IMR-90 (cell line): ENCODE data around the gene RERE. TPM values are rescaled to one million over a fixed set of nuclear protein-coding genes. Genes with fewer than 3 reads are reported as not detected.
A peak's percentile ranks its signal among the peaks of the same experiment; 100 is the strongest.

Experiments used
- ATAC-seq: fragments of 200-7000 bp; cut with Tn5 transposase; 2 replicates; pipeline ENCODE4 v1.9.1; 2020; ENCODE audit warnings: low read depth, mild to moderate bottlenecking, moderate library complexity
- BruUV-seq: library from RNA; stranded (reverse); fragments of 400-500 nt; replicated peaks from 2 replicates; lab custom pipeline; 2021; lab: Mats Ljungman, UMichigan
- CTCF ChIA-PET: fragments of 300-600 bp; formaldehyde crosslinking; extraction: SDS; loops from one replicate; lab custom pipeline; 2021; ENCODE audit warnings: antibody characterized with exemption; lab: Yijun Ruan, JAX
- POLR2A ChIA-PET: fragments of 300-600 bp; sonication (Branson Sonifier 250); formaldehyde crosslinking; loops from one replicate; lab custom pipeline; 2022; ENCODE audit warnings: antibody characterized with exemption; ENCODE audit not compliant: unreplicated experiment; lab: Charles Lee
- DNase-seq: peaks from one replicate; pipeline ENCODE4 v3.0.0; 2013
- H2AFZ ChIP-seq: replicated peaks from 2 replicates; pipeline ENCODE3; 2013; ENCODE audit warnings: low read length, mild to moderate bottlenecking; ENCODE audit not compliant: poor library complexity
- H2AK5ac ChIP-seq: 2 replicates; pipeline ENCODE4 v1.6.1; 2013; ENCODE audit warnings: low read depth, low read length, inconsistent platforms
- H2AK9ac ChIP-seq: replicated peaks from 2 replicates; pipeline ENCODE3; 2013; ENCODE audit warnings: mild to moderate bottlenecking, low read depth, low read length, moderate library complexity; ENCODE audit not compliant: poor library complexity
- H2BK120ac ChIP-seq: 2 replicates; pipeline ENCODE4 v1.6.1; 2013; ENCODE audit warnings: low read depth, low read length, inconsistent platforms
- H2BK15ac ChIP-seq: 3 replicates; pipeline ENCODE4 v1.6.1; 2013; ENCODE audit warnings: low read depth, low read length, inconsistent platforms
- H2BK20ac ChIP-seq: 2 replicates; pipeline ENCODE4 v1.6.1; 2013; ENCODE audit warnings: low read depth, mild to moderate bottlenecking, inconsistent platforms, low read length, moderate library complexity
- H2BK5ac ChIP-seq: 2 replicates; pipeline ENCODE4 v1.6.1; 2013; ENCODE audit warnings: mild to moderate bottlenecking, low read depth, low read length, inconsistent platforms; ENCODE audit not compliant: poor library complexity, severe bottlenecking
- H3K14ac ChIP-seq: replicated peaks from 2 replicates; pipeline ENCODE4 v1.6.1; 2013; ENCODE audit warnings: low read depth, low read length, inconsistent platforms
- H3K18ac ChIP-seq: 2 replicates; pipeline ENCODE4 v1.6.1; 2013; ENCODE audit warnings: low read depth, low read length, control low read depth
- H3K23ac ChIP-seq: 2 replicates; pipeline ENCODE4 v1.6.1; 2013; ENCODE audit warnings: low read depth, low read length, inconsistent platforms
- H3K27ac ChIP-seq: 2 replicates; pipeline ENCODE4 v1.5.1; 2013; ENCODE audit warnings: mild to moderate bottlenecking, control low read depth, low read length; ENCODE audit not compliant: insufficient read depth
- H3K27me3 ChIP-seq: 2 replicates; pipeline ENCODE4 v1.6.1; 2013; ENCODE audit warnings: low read length; ENCODE audit not compliant: control insufficient read depth, insufficient read depth
- H3K36me3 ChIP-seq: 2 replicates; pipeline ENCODE4 v1.6.1; 2013; ENCODE audit warnings: low read length, mixed read lengths; ENCODE audit not compliant: control insufficient read depth, insufficient read depth
- H3K4ac ChIP-seq: 2 replicates; pipeline ENCODE4 v1.6.1; 2013; ENCODE audit warnings: low read depth, low read length, inconsistent platforms
- H3K4me1 ChIP-seq: 2 replicates; pipeline ENCODE4 v1.6.1; 2013; ENCODE audit warnings: low read length, mixed read lengths; ENCODE audit not compliant: control insufficient read depth, insufficient read depth
- H3K4me2 ChIP-seq: 2 replicates; pipeline ENCODE4 v1.6.1; 2013; ENCODE audit warnings: low read depth, mild to moderate bottlenecking, control low read depth, low read length, moderate library complexity
- H3K4me3 ChIP-seq: 2 replicates; pipeline ENCODE4 v1.5.1; 2013; ENCODE audit warnings: low read depth, mild to moderate bottlenecking, control low read depth, low read length, moderate library complexity; ENCODE audit not compliant: insufficient read depth
- H3K56ac ChIP-seq: 2 replicates; pipeline ENCODE4 v1.6.1; 2013; ENCODE audit warnings: low read length, inconsistent platforms; ENCODE audit not compliant: insufficient read depth; ENCODE audit errors: extremely low read depth
- H3K79me1 ChIP-seq, 2 experiments: 2 replicates each; pipeline ENCODE4 v1.6.1; 2013; ENCODE audit warnings: low read length in 2 of 2, inconsistent platforms in 1 of 2, low read depth in 1 of 2
- H3K9ac ChIP-seq: 2 replicates; pipeline ENCODE4 v1.6.1; 2013; ENCODE audit warnings: low read depth, low read length, control low read depth
- H3K9me1 ChIP-seq: 2 replicates; pipeline ENCODE4 v1.6.1; 2013; ENCODE audit warnings: low read length, inconsistent platforms; ENCODE audit not compliant: insufficient read depth
- H3K9me3 ChIP-seq: 2 replicates; pipeline ENCODE4 v1.6.1; 2013; ENCODE audit warnings: low read length; ENCODE audit not compliant: control insufficient read depth, insufficient read depth
- H4K20me1 ChIP-seq: 2 replicates; pipeline ENCODE4 v1.6.1; 2013; ENCODE audit warnings: low read length, inconsistent platforms; ENCODE audit not compliant: insufficient read depth
- H4K5ac ChIP-seq: 2 replicates; pipeline ENCODE4 v1.6.1; 2013; ENCODE audit warnings: mild to moderate bottlenecking, low read depth, low read length, control low read depth
- H4K8ac ChIP-seq, 2 experiments: 2 replicates each; pipeline ENCODE4 v1.6.1; 2013; ENCODE audit warnings: low read depth in 2 of 2, low read length in 2 of 2, control low read depth in 1 of 2, inconsistent platforms in 1 of 2
- H4K91ac ChIP-seq: 2 replicates; pipeline ENCODE4 v1.6.1; 2013; ENCODE audit warnings: low read depth, low read length, inconsistent platforms; ENCODE audit not compliant: insufficient read depth
- BHLHE40 ChIP-seq: fragments of 150-350 bp; IDR thresholded peaks from 2 replicates; pipeline ENCODE4 v1.6.1; 2016; ENCODE audit warnings: mild to moderate bottlenecking, low read depth, low read length
- CEBPB ChIP-seq: IDR thresholded peaks from 2 replicates; pipeline ENCODE4 v1.6.1; 2012; ENCODE audit warnings: low read depth, low read length, improper control_type of control experiment
- CHD1 ChIP-seq: IDR thresholded peaks from 2 replicates; pipeline ENCODE4 v1.6.1; 2012; ENCODE audit warnings: low read depth, low read length, improper control_type of control experiment
- FOS ChIP-seq: fragments of 150-350 bp; IDR thresholded peaks from 2 replicates; pipeline ENCODE4 v1.6.1; 2016; ENCODE audit warnings: low read depth, low read length
- MAFK ChIP-seq: IDR thresholded peaks from 2 replicates; pipeline ENCODE4 v1.6.1; 2012; ENCODE audit warnings: low read depth, low read length, improper control_type of control experiment
- MAZ ChIP-seq: IDR thresholded peaks from 2 replicates; pipeline ENCODE4 v1.6.1; 2012; ENCODE audit warnings: low read depth, mild to moderate bottlenecking, low read length, improper control_type of control experiment, moderate library complexity, borderline replicate concordance
- MXI1 ChIP-seq: IDR thresholded peaks from 2 replicates; pipeline ENCODE4 v1.6.1; 2012; ENCODE audit warnings: low read depth, mild to moderate bottlenecking, low read length, moderate library complexity, borderline replicate concordance
- POLR2A ChIP-seq: IDR thresholded peaks from 2 replicates; pipeline ENCODE4 v1.6.1; 2012; ENCODE audit warnings: mild to moderate bottlenecking, low read depth, low read length
- RAD21 ChIP-seq: IDR thresholded peaks from 2 replicates; pipeline ENCODE4 v1.6.1; 2012; ENCODE audit warnings: low read length, improper control_type of control experiment
- RCOR1 ChIP-seq: IDR thresholded peaks from 2 replicates; pipeline ENCODE4 v1.6.1; 2012; ENCODE audit warnings: mild to moderate bottlenecking, low read length, improper control_type of control experiment; ENCODE audit not compliant: insufficient replicate concordance
- RFX5 ChIP-seq: IDR thresholded peaks from 2 replicates; pipeline ENCODE4 v1.8.0; 2012; ENCODE audit warnings: low read depth, mild to moderate bottlenecking, low read length, moderate library complexity
- SMC3 ChIP-seq: fragments of 150-350 bp; IDR thresholded peaks from 2 replicates; pipeline ENCODE4 v1.6.1; 2016; ENCODE audit warnings: low read depth, mild to moderate bottlenecking, antibody characterized with exemption, low read length, moderate library complexity
- WGBS, 2 experiments: methylation state at CpG; one replicate each; pipeline versions ENCODE4 v1.1.5 to v1.1.7; 2013; ENCODE audit warnings: missing lambda C conversion rate in 2 of 2; ENCODE audit not compliant: insufficient read length in 1 of 2; ENCODE audit errors: extremely low coverage in 2 of 2; 5-methylcytosine and 5-hydroxymethylcytosine counted together
- dilution Hi-C: fragments of 300-500 bp; cut with HindIII; formaldehyde crosslinking; loops from one replicate; pipeline ENCODE4 v1.14.3; 2018; ENCODE audit warnings: low sequenced_read_pairs; ENCODE audit not compliant: unreplicated experiment
- in situ Hi-C: fragments of 300-500 bp; cut with MboI; formaldehyde crosslinking; loops from 3 replicates; pipeline ENCODE4 v1.14.3; 2019; ENCODE audit warnings: low sequenced_read_pairs, inconsistent platforms, mixed read lengths
- intact Hi-C: fragments of 100-400 bp; cut with micrococcal nuclease; formaldehyde crosslinking; loops from 2 replicates; pipeline ENCODE4 v1.10.0; 2022
- polyA plus RNA-seq, 3 experiments: library from polyadenylated mRNA; depleted of rRNA; stranded (reverse); fragments of >200 nt; gene quantifications; 2 replicates each; pipeline ENCODE4 v1.2.3, GENCODE V29; 2012; ENCODE audit warnings: low replicate concordance in 1 of 3
- total RNA-seq: library from RNA; depleted of rRNA; stranded (reverse); fragments of >200 nt; gene quantifications from 2 replicates; pipeline ENCODE4 v1.2.3, GENCODE V29; 2012
- TF ChIP-seq, protein P1 (sequence below): conservative IDR thresholded peaks from 2 replicates; pipeline ENCODE4 v1.5.1; 2012; ENCODE audit warnings: mild to moderate bottlenecking, low read depth, low read length, improper control_type of control experiment
- TF ChIP-seq, protein P2 (sequence below): fragments of 150-350 bp; IDR thresholded peaks from 2 replicates; pipeline ENCODE4 v1.6.1; 2016; ENCODE audit warnings: low read depth, mild to moderate bottlenecking, low read length, moderate library complexity, borderline replicate concordance

RERE gene
- total and polyA plus RNA-seq, 2 of the 4 experiments (the other 2 are of a cell fraction) = 11.5 to 25.1 TPM

DNA sequence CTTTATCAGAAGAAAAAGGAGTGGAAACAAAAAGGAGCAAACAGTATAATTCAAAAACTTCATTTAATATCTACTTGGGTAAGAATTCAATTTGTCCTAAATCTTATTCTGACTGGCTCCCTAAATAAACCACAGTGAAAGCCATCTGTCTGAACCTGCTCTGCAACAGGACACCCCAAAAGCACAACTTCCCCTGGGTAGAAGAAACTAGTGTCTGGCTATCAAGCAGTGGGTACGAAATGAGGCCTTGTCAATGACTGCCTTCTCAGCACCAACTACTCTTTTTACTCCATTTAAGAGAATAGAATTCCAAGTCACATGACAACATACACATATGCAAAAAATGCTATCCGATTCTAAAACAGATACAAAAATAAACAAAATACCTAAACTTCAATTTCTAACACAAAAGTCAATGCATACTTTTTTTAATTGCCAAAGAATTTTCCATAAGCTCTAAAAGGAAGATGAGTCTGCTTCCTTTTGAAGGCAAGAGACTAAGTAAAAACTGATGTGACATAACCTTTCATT lies 292.7 kb downstream of the RERE start (continued):
- TF ChIP-seq FOS = no peak

DNA sequence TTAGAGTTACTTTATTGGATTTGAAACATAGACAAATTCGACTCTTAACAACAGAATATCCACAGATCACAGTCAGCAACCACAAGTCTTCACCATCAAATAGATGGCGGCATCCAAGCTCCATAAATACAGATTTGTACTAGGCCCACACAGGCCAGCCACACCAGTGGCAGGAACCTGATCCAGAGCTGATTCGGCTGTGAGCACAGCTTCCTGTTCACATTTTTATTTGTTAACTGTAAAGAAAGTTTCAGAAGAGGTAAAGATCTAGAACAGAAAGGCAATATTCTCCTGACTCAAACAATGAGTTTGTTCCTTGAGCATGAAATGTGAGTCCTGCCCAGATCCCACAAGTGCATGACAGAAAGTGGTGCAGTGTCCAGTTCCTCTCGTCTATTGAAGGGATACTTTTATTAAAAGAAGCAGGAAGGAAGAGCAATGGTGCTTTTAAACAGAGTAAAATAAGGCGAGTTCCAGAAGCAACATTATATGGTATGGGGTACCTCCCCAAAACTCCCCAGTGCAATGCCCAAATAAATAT lies 293.7 kb downstream of the RERE start:
- H3K4me2 ChIP-seq = peak overlapping the region; percentile 31; the same call in 1 of the 2 replicates
- H4K5ac ChIP-seq = no peak overlapping the region
- dilution Hi-C loops = no loop called here
- no peak overlapping the region for H2AK9ac ChIP-seq
- H3K4ac ChIP-seq = peak overlapping the region; percentile 0; the same call in 1 of the 2 replicates
- H3K18ac ChIP-seq = peak overlapping the region; percentile 53; the same call in 1 of the 2 replicates
- H3K4me3 ChIP-seq = no peak overlapping the region
- no peak overlapping the region; the same call in 1 of the 2 replicates for H4K91ac ChIP-seq
- H3K14ac ChIP-seq = peak overlapping the region; percentile 18; the same call in 1 of the 2 replicates
- H2BK20ac ChIP-seq = peak overlapping the region; percentile 36; the same call in 1 of the 2 replicates
- H3K27ac ChIP-seq = peak overlapping the region; percentile 25; the same call in 1 of the 2 replicates
- POLR2A ChIA-PET = no interaction called here
- BruUV-seq = no TSS peak
- H3K27me3 ChIP-seq = no peaks in the 10 kb centered on the region
- intact Hi-C loops = no loop called here
- no peak overlapping the region for H3K56ac ChIP-seq
- H2BK15ac ChIP-seq = peak overlapping the region; percentile 32; the same call in 1 of the 3 replicates
- H3K9ac ChIP-seq = no peak overlapping the region
- peak overlapping the region; percentile 41; the same call in 1 of the 2 replicates for H3K23ac ChIP-seq
- peaks cover 8% of the 10 kb centered on the region for H3K9me1 ChIP-seq
- peaks cover 32 to 81% of the 10 kb centered on the region in 2 experiments for H3K79me1 ChIP-seq
- no peak overlapping the region for H2AFZ ChIP-seq
- H2AK5ac ChIP-seq = no peak overlapping the region
- CTCF ChIA-PET = no interaction called here
- peaks cover 11% of the 10 kb centered on the region for H3K4me1 ChIP-seq
- ATAC-seq (no peak), DNase-seq (no peak)
- peak overlapping the region in 1 of 2 experiments; percentile 46; a peak in 1 of 4 replicates for H4K8ac ChIP-seq
- peaks cover 3% of the 10 kb centered on the region for H3K36me3 ChIP-seq
- WGBS, 2 experiments = 100% methylated on average over 1 of the region's 5 CpGs; no CpG with 5 or more reads in 1 of the 2 experiments
- H3K9me3 ChIP-seq = no peaks in the 10 kb centered on the region
- in situ Hi-C loops = no loop called here
- H2BK5ac ChIP-seq = peak overlapping the region; percentile 4
- H4K20me1 ChIP-seq = no peaks in the 10 kb centered on the region
- H2BK120ac ChIP-seq = peak overlapping the region; percentile 3; the same call in 1 of the 2 replicates
- TF ChIP-seq MAZ (no peak), SMC3 (no peak), RCOR1 (no peak), RFX5 (no peak), BHLHE40 (no peak), MXI1 (no peak), CHD1 (no peak), CEBPB (no peak), RAD21 (no peak), MAFK (no peak), FOS (no peak), POLR2A (no peak)
- TF ChIP-seq, protein P1, sequence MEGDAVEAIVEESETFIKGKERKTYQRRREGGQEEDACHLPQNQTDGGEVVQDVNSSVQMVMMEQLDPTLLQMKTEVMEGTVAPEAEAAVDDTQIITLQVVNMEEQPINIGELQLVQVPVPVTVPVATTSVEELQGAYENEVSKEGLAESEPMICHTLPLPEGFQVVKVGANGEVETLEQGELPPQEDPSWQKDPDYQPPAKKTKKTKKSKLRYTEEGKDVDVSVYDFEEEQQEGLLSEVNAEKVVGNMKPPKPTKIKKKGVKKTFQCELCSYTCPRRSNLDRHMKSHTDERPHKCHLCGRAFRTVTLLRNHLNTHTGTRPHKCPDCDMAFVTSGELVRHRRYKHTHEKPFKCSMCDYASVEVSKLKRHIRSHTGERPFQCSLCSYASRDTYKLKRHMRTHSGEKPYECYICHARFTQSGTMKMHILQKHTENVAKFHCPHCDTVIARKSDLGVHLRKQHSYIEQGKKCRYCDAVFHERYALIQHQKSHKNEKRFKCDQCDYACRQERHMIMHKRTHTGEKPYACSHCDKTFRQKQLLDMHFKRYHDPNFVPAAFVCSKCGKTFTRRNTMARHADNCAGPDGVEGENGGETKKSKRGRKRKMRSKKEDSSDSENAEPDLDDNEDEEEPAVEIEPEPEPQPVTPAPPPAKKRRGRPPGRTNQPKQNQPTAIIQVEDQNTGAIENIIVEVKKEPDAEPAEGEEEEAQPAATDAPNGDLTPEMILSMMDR = no peak
- TF ChIP-seq, protein P2, sequence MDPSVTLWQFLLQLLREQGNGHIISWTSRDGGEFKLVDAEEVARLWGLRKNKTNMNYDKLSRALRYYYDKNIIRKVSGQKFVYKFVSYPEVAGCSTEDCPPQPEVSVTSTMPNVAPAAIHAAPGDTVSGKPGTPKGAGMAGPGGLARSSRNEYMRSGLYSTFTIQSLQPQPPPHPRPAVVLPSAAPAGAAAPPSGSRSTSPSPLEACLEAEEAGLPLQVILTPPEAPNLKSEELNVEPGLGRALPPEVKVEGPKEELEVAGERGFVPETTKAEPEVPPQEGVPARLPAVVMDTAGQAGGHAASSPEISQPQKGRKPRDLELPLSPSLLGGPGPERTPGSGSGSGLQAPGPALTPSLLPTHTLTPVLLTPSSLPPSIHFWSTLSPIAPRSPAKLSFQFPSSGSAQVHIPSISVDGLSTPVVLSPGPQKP = no peak
